Fibroblast of pulmonary artery (primary cell): ENCODE results near the gene TOR4A.
A peak's percentile ranks its signal among the peaks of the same experiment; 100 is the strongest.

Experiments
- DNase-seq: peaks from one replicate; pipeline ENCODE4 v3.0.0-alpha.2; 2010; ENCODE audit warnings: low read depth
- H3K4me3 ChIP-seq: replicated peaks from 2 replicates; pipeline ENCODE4 v1.5.1; 2011; ENCODE audit warnings: low read depth, mild to moderate bottlenecking, control low read depth, low read length, moderate library complexity
- CTCF ChIP-seq: IDR thresholded peaks from 2 replicates; pipeline ENCODE4 v1.5.1; 2011; ENCODE audit warnings: mild to moderate bottlenecking, control low read depth, low read length, inconsistent platforms; ENCODE audit errors: missing control alignments

The TOR4A gene

GRCh38 chr9:137296670-137297664 is 19.4 kb downstream of the TOR4A start:
- DNase-seq, result peak; percentile 91
- H3K4me3 ChIP-seq, result peak overlapping the region; percentile 51
- TF ChIP-seq CTCF, result no peak

- no peak overlapping the region for H3K4me3 ChIP-seq
- DNase-seq, result no peak
- no peak for TF ChIP-seq CTCF
Observed at GRCh38 chr9:137297966-137298365, 20.4 kb downstream of the TOR4A start.

- TF ChIP-seq CTCF, result no peak
- DNase-seq, result peak; percentile 73
- H3K4me3 ChIP-seq, result no peak overlapping the region
Observed at GRCh38 chr9:137298401-137299202, 21.1 kb downstream of the TOR4A start.

- no peak overlapping the region for H3K4me3 ChIP-seq
- no peak for TF ChIP-seq CTCF
- no peak for DNase-seq
Observed at GRCh38 chr9:137299203-137299565, 21.7 kb downstream of the TOR4A start.

GRCh38 chr9:137299938-137300337 is 22.4 kb downstream of the TOR4A start:
- TF ChIP-seq CTCF, result no peak
- H3K4me3 ChIP-seq, result peak overlapping the region; percentile 59
- peak; percentile 44 for DNase-seq

- TF ChIP-seq CTCF, result no peak
- H3K4me3 ChIP-seq, result peak overlapping the region; percentile 59
- DNase-seq, result peak; percentile 72
Observed at GRCh38 chr9:137300567-137301080, 23.1 kb downstream of the TOR4A start.
